GM12864 (cell line): ENCODE results near the gene LTF.

Experiments
- DNase-seq: peaks from one replicate; pipeline ENCODE4 v3.0.0-alpha.2; 2011; ENCODE audit warnings: low read depth
- H3K4me3 ChIP-seq: 2 replicates; pipeline ENCODE4 v1.5.1; 2011; ENCODE audit warnings: mild to moderate bottlenecking, low read depth, low read length, control low read depth
- TF ChIP-seq, protein P1 (sequence below): IDR thresholded peaks from 2 replicates; pipeline ENCODE4 v1.5.1; 2011; ENCODE audit warnings: low read depth, mild to moderate bottlenecking, moderate library complexity, low read length, control low read depth, inconsistent platforms; ENCODE audit errors: missing control alignments

Gene LTF

DNA sequence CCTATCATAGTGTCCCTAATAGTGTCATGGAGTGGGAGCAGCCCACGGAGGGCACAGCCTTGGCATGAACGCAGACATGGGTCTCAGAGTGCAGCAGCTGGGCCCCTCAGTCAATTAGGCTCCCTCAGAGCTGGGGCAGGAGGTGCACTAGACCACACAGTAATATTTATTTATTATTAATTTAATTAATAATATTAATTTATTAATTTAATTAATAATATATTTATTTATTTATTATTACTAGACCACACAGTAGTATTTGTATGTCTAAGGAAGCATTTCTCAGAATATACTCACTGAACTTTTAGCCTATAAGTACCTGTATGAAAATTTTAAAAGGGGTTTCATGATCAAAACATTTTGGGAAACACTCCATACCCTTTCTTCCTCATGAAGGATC is 63.1 kb downstream of the LTF start:
- H3K4me3 ChIP-seq, result no peak overlapping the region
- TF ChIP-seq, protein P1, sequence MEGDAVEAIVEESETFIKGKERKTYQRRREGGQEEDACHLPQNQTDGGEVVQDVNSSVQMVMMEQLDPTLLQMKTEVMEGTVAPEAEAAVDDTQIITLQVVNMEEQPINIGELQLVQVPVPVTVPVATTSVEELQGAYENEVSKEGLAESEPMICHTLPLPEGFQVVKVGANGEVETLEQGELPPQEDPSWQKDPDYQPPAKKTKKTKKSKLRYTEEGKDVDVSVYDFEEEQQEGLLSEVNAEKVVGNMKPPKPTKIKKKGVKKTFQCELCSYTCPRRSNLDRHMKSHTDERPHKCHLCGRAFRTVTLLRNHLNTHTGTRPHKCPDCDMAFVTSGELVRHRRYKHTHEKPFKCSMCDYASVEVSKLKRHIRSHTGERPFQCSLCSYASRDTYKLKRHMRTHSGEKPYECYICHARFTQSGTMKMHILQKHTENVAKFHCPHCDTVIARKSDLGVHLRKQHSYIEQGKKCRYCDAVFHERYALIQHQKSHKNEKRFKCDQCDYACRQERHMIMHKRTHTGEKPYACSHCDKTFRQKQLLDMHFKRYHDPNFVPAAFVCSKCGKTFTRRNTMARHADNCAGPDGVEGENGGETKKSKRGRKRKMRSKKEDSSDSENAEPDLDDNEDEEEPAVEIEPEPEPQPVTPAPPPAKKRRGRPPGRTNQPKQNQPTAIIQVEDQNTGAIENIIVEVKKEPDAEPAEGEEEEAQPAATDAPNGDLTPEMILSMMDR, result no peak
- no peak for DNase-seq

DNA sequence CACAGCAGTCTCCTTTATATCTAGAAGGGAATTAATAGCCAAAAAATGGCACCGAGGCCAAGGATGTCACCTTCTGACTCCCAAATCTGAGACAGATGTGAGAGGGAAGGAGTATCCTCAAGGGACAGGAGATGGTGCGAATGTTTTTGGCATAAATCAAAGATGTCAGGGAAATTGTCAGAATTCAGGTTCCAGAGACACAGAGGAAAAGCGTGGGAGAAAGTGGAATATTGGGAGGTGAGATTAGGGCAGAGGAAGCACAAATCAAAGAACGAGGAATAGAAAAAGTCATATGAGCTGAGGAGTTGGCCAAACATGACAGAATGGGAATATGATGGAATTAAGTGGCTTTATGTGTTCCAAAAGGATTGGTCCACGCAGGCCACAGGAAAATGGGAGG is 63.9 kb downstream of the LTF start:
- no peak for DNase-seq
- H3K4me3 ChIP-seq, result no peak overlapping the region
- TF ChIP-seq, protein P1, result no peak

DNA sequence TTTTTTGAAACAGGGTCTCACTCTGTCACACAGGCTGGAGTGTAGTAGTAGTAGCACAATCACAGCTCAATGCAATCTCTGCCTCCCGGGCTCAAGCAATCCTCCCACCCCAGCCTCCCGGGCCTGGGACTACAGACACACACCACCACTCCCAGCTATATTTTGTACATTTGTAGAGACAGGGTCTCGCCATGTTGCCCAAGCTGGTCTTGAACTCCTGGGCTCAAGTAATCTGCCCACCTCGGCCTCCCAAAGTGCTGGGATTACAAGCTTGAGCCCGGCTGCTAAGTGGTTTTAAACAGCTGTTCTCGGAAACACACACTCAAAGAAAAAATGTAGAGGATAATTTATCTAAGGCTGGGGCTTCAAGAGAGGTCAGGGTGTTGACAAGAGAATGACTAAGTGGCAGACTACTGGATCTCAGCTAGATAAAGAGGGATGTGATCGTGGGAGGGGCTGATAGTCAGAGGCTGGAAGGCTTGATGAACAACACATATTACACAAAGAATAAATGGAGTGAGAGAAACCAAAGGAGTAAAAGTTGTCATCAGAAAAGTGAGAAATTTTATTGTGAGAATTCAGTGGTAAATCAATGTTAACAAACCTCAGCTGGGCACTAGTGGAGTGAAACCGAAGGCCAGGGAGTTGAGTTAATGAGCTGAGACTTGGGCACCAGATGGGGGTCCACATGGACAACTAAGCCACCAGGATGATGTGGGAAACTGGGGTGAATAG is 64.5 kb downstream of the LTF start:
- TF ChIP-seq, protein P1, result no peak
- no peak overlapping the region for H3K4me3 ChIP-seq
- DNase-seq, result no peak

DNA sequence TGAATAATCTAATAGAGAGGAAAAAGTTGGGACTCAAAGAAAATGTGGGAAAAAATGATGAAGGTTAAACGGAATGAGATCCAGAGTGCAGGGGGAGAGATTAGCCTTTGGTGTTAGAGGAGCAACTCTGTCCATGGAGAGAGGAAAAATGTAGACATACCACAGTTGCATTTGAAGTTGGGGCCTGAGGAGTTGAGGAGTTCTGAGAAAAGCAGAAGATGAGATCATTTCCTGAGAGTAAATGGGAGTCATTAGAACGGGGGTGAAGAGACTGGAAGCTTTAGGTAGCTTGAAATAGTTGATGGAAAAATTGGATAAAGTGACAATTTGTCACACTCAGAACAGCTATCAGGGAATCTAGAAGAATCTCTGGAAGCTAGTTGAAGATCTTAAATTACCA is 65.1 kb downstream of the LTF start:
- TF ChIP-seq, protein P1, result no peak
- no peak overlapping the region for H3K4me3 ChIP-seq
- no peak for DNase-seq

DNA sequence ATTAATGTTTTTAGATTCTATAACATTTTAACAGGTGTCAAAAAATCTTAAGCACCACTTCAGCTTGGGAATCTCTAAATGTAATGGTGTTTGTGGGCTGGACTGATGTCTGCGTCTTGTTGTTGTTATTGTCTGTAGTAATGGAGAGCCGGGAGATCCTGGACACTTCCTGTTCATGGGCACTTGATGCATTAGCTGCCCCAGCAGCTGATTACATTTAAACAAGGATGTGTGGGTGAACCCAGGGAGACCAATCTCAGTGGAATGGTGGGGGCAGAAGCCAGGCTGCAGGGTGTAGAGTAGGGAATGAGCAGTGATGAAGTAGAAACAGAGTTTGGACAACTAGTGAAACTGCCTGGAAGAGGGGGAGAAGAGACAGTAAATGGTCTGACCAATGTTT is 65.6 kb downstream of the LTF start:
- TF ChIP-seq, protein P1, result no peak
- H3K4me3 ChIP-seq, result no peak overlapping the region

DNA sequence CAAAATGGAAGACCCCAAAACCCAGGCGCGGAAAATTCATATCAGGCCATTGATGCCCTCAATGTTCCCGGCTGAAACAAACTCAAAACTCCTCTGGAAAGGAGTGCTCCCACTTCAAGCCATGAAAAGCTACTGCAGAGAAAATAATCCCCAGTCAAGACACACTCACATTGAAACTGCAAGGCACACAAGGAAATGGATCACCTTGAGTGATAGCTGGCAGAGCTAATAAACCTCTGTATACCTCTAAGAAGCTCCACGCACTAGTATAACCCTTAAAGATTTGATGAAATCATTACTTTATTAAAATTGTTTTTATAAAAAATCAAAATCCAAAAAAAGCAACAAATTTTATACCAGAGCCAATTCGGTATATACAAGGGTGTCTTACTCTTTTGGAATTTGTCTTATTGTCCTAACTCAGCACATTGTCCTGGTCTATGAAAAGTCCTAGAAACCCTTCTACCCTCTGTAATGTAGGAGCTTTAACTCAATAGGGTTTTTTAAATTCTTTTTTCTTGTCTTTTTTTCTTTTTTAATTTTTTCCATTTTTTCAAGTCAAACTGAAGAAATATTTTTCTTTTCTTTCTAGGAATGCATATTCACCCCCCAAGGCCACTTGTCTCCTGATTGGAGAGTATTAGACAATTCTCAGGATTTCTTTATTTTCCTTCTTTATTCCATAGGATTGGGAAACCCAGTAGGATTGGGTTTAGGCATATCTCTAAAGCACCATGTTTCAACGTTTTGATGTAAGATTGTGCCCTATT is 66.3 kb downstream of the LTF start:
- TF ChIP-seq, protein P1, result no peak
- H3K4me3 ChIP-seq, result no peak overlapping the region
- DNase-seq, result no peak

More for the DNA sequence above, 65.6 kb downstream of the LTF start:
- no peak for DNase-seq
